Prostate gland (tissue), 2 donors: ENCODE data around the gene CACNA1E.

Experiments used
- POLR2A ChIP-seq: fragments of 450-650 bp; IDR thresholded peaks from one replicate; pipeline ENCODE4 v1.6.1; 2016; ENCODE audit warnings: antibody characterized with exemption, mild to moderate bottlenecking
- POLR2AphosphoS5 ChIP-seq: sonication (generic); formaldehyde crosslinking; IDR thresholded peaks from one replicate; pipeline ENCODE4 v1.6.1; 2017; ENCODE audit warnings: antibody characterized with exemption
- TF ChIP-seq, protein P1 (sequence below), 4 experiments: fragments of 200-600 bp in 2 of 4; fragments of 450-650 bp in 2 of 4; sonication (generic) in 2 of 4; IDR thresholded peaks; 1 replicate in 3 of 4; 2 replicates in 1 of 4; pipeline ENCODE4 v1.5.1; 2016 to 2019; ENCODE audit warnings: antibody characterized with exemption in 4 of 4, mild to moderate bottlenecking in 2 of 4, moderate library complexity in 2 of 4

DNA sequence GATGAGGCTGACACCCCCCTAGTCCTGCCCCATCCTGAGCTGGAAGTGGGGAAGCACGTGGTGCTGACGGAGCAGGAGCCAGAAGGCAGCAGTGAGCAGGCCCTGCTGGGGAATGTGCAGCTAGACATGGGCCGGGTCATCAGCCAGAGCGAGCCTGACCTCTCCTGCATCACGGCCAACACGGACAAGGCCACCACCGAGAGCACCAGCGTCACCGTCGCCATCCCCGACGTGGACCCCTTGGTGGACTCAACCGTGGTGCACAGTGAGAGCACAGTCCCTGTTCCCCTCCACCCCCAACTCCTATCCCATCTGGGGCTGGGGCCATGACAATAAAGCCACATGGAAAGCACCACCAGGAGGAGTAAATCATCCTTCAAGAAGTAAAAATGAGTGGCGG is 250.2 kb downstream of the CACNA1E start:
- TF ChIP-seq, protein P1, sequence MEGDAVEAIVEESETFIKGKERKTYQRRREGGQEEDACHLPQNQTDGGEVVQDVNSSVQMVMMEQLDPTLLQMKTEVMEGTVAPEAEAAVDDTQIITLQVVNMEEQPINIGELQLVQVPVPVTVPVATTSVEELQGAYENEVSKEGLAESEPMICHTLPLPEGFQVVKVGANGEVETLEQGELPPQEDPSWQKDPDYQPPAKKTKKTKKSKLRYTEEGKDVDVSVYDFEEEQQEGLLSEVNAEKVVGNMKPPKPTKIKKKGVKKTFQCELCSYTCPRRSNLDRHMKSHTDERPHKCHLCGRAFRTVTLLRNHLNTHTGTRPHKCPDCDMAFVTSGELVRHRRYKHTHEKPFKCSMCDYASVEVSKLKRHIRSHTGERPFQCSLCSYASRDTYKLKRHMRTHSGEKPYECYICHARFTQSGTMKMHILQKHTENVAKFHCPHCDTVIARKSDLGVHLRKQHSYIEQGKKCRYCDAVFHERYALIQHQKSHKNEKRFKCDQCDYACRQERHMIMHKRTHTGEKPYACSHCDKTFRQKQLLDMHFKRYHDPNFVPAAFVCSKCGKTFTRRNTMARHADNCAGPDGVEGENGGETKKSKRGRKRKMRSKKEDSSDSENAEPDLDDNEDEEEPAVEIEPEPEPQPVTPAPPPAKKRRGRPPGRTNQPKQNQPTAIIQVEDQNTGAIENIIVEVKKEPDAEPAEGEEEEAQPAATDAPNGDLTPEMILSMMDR (IDR thresholded peaks at IDR 0.05) = no peak
- TF ChIP-seq POLR2A (no peak), POLR2AphosphoS5 (no peak)
